Suprapubic skin (tissue), 4 donors: ENCODE data around the gene PLCL2. TPM values are rescaled to one million over a fixed set of nuclear protein-coding genes. Genes with fewer than 3 reads are reported as not detected.

Experiments
- DNase-seq, 2 donors: peaks; one replicate each; pipeline ENCODE4 v3.0.0-alpha.2; 2019; ENCODE audit warnings: low spot score in 2 of 2
- H3K27ac ChIP-seq: fragments of 200-600 bp; sonication (generic); one replicate; pipeline ENCODE4 v1.5.1; 2019
- H3K27me3 ChIP-seq: fragments of 200-600 bp; sonication (generic); one replicate; pipeline ENCODE4 v1.5.1; 2019
- H3K36me3 ChIP-seq: fragments of 200-600 bp; sonication (generic); one replicate; pipeline ENCODE4 v1.5.1; 2019
- H3K4me1 ChIP-seq: fragments of 200-600 bp; sonication (generic); one replicate; pipeline ENCODE4 v1.5.1; 2019
- H3K4me3 ChIP-seq: fragments of 200-600 bp; sonication (generic); one replicate; pipeline ENCODE4 v1.5.1; 2019; ENCODE audit warnings: mild to moderate bottlenecking
- H3K9me3 ChIP-seq: fragments of 200-600 bp; sonication (generic); one replicate; pipeline ENCODE4 v1.5.1; 2019
- EP300 ChIP-seq: sonication (generic); formaldehyde crosslinking; IDR thresholded peaks from one replicate; pipeline ENCODE4 v1.6.1; 2017; ENCODE audit warnings: antibody characterized with exemption
- POLR2A ChIP-seq, 2 donors: fragments of 450-650 bp; IDR thresholded peaks; one replicate each; pipeline ENCODE4 v1.6.1; 2017; ENCODE audit warnings: antibody characterized with exemption in 2 of 2, mild to moderate bottlenecking in 2 of 2, moderate library complexity in 2 of 2
- POLR2AphosphoS5 ChIP-seq, 3 donors: sonication (generic); formaldehyde crosslinking; IDR thresholded peaks; one replicate each; pipeline ENCODE4 v1.6.1; 2017; ENCODE audit warnings: antibody characterized with exemption in 3 of 3
- WGBS: methylation state at CpG from one replicate; pipeline ENCODE4 v1.1.5; 2018; 5-methylcytosine and 5-hydroxymethylcytosine counted together
- total RNA-seq, 4 donors: library from RNA; depleted of rRNA; stranded (reverse); fragments of >200 nt; gene quantifications; one replicate each; pipeline ENCODE4 v1.1.0, GENCODE V29; 2016
- TF ChIP-seq, protein P1 (sequence below), 2 donors: fragments of 200-600 bp in 1 of 2; fragments of 450-650 bp in 1 of 2; sonication (generic) in 1 of 2; IDR thresholded peaks; one replicate each; pipeline ENCODE4 v1.5.1; 2016 to 2019; ENCODE audit warnings: antibody characterized with exemption in 2 of 2, mild to moderate bottlenecking in 1 of 2, moderate library complexity in 1 of 2

PLCL2 gene
- total RNA-seq, 4 donors from 2014 or later, result 1.5 to 4.2 (median 1.9) TPM

DNA sequence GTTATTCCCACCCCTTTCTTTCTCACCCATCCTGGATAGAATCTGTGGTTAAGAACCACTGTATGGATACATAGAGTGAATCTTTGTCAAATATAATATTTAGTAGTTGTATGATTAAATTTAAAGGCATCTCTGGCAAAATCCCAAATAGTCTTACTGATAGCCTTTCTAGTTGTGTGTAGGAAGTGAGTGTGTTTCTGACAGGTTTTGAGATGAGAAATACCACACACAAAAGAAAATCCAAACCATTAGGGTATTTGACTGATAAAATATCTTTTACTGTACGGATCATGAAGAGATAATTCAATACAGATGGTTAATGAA lies 44.7 kb upstream of the PLCL2 start:
- no peak overlapping the region for H3K4me3 ChIP-seq
- H3K9me3 ChIP-seq, result no peaks in the 10 kb centered on the region
- TF ChIP-seq, protein P1, sequence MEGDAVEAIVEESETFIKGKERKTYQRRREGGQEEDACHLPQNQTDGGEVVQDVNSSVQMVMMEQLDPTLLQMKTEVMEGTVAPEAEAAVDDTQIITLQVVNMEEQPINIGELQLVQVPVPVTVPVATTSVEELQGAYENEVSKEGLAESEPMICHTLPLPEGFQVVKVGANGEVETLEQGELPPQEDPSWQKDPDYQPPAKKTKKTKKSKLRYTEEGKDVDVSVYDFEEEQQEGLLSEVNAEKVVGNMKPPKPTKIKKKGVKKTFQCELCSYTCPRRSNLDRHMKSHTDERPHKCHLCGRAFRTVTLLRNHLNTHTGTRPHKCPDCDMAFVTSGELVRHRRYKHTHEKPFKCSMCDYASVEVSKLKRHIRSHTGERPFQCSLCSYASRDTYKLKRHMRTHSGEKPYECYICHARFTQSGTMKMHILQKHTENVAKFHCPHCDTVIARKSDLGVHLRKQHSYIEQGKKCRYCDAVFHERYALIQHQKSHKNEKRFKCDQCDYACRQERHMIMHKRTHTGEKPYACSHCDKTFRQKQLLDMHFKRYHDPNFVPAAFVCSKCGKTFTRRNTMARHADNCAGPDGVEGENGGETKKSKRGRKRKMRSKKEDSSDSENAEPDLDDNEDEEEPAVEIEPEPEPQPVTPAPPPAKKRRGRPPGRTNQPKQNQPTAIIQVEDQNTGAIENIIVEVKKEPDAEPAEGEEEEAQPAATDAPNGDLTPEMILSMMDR (IDR thresholded peaks at IDR 0.05), result no peak
- TF ChIP-seq EP300, result no peak
- no peak overlapping the region for H3K27ac ChIP-seq
- WGBS, result 58% methylated on average over 1 of the region's 1 CpG
- no peaks in the 10 kb centered on the region for H3K36me3 ChIP-seq
- H3K27me3 ChIP-seq, result no peaks in the 10 kb centered on the region
- no peaks in the 10 kb centered on the region for H3K4me1 ChIP-seq
- no peak for DNase-seq

DNA sequence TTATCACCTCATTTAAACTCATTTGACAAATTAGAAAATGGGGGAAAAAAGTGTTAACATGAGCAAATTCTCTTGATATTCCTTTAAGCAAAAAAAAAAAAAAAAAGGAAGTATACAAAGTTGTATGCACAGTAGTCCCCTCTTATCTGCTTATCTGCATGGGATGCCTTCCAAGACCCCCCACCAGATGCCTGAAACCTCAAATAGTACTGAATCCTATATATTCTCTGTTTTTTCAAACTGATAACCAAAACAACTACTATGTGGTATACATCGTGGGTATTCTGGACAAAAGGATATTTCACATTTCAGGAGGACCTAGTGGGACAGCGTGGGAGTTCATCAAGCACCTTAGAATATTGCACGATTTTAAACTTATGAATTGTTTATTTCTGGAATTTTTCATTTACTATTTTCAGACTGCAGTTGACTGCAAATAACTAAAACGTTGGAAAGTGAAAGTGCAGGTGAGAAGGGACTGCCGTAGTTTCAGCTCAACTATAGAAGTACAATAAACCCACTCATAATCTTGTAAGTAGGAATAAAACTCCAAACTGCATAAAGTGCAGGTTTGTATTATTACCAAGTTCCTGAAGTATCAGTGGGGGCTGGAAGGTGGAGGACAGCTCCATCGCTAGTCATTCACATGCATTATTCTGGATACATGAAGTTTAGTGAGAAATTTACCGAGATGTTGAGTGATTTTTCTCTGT lies 43.6 kb upstream of the PLCL2 start:
- H3K27ac ChIP-seq, result no peak overlapping the region
- H3K9me3 ChIP-seq, result no peaks in the 10 kb centered on the region
- 71% methylated on average over 7 of the region's 7 CpGs for WGBS
- no peak overlapping the region for H3K4me3 ChIP-seq
- no peaks in the 10 kb centered on the region for H3K27me3 ChIP-seq
- H3K4me1 ChIP-seq, result no peaks in the 10 kb centered on the region
- TF ChIP-seq POLR2AphosphoS5 (IDR thresholded peaks at IDR 0.05), result no peak
- no peak for TF ChIP-seq EP300
- TF ChIP-seq POLR2A (IDR thresholded peaks at IDR 0.05), result no peak
- TF ChIP-seq, protein P1 (IDR thresholded peaks at IDR 0.05), result no peak
- DNase-seq, result no peak
- H3K36me3 ChIP-seq, result no peaks in the 10 kb centered on the region

DNA sequence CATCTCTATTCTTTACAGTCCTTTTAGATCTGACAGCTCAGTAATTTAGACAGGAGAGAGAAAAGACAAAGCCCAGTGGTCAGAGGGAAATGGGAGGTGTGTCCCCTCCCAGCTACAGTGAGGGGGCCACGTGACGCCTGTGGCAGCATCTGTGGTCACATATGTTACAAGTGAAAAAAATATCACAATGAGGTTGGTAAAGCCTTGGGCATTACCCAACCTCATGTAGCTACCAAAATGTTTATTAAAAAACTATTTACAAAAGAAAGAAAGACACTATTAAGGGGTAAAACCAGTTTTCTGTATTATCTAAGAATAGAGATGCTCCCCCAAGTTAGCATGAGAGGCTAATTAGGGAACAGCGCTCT lies 42.9 kb upstream of the PLCL2 start:
- Histone ChIP-seq H3K4me1 (no peaks in the 10 kb centered on the region), H3K9me3 (no peaks in the 10 kb centered on the region), H3K27me3 (no peaks in the 10 kb centered on the region), H3K36me3 (no peaks in the 10 kb centered on the region), H3K27ac (peak overlapping the region; percentile 12), H3K4me3 (no peak overlapping the region)
- no peak for DNase-seq
- TF ChIP-seq, protein P1 (IDR thresholded peaks at IDR 0.05), result no peak
- TF ChIP-seq POLR2A (IDR thresholded peaks at IDR 0.05) (no peak), EP300 (no peak)
- WGBS, result 70% methylated on average over 3 of the region's 3 CpGs

DNA sequence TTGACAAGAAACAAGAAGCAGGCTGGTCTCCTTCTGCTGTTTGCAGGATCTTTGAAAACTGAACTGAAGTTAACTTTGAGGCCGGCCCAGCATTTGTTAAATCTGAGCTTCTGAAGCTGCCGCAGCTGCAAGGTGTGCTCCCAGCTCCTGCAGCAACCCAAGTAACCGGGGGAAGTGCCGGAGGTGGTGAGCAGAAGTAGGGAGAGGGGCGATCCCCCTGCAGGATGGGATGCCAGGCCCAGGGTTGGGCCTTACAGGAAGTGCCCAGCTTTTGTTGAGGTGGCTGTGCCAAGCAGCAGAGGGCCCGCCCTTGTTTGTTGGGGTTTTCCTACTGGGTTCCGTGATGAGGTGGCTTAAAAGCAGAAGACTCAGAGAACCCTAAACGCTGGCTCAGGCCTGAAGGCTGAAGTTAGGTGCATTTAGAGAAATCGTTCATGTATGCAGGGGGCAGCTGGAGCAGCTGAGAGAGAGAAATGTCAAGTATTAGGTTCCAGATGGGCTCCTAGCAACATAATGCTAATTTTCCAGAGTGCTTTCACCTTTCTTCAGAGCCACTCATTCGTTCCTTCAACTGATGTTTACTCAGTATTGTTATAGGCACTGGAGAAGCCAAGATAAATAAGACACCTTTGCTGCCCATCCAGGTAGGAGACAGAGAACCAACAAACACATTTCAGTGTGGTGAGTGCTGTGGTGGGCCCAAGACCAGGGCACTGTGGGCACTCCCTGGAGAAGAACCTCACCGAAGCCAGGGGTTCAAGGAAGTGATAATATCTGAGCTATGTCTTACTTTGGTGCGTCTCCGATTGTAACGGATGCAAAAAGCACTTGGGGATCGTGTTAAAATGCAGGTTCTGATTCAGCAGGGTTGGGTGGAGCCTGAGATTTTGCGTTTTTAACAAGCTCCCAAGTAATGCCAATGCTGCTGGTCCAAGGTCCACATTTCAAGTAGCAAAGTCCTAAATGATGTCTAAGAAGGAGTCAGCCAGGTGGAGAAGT lies 42.2 kb upstream of the PLCL2 start:
- Histone ChIP-seq H3K4me1 (no peaks in the 10 kb centered on the region), H3K27ac (peak overlapping the region; percentile 42), H3K27me3 (no peaks in the 10 kb centered on the region), H3K9me3 (no peaks in the 10 kb centered on the region), H3K4me3 (no peak overlapping the region), H3K36me3 (no peaks in the 10 kb centered on the region)
- 66% methylated on average over 16 of the region's 16 CpGs for WGBS
- no peak for TF ChIP-seq EP300
- TF ChIP-seq POLR2A (IDR thresholded peaks at IDR 0.05), result no peak
- no peak for TF ChIP-seq POLR2AphosphoS5 (IDR thresholded peaks at IDR 0.05)
- TF ChIP-seq, protein P1 (IDR thresholded peaks at IDR 0.05), result no peak
- peak; percentile 66 to 85 for DNase-seq

DNA sequence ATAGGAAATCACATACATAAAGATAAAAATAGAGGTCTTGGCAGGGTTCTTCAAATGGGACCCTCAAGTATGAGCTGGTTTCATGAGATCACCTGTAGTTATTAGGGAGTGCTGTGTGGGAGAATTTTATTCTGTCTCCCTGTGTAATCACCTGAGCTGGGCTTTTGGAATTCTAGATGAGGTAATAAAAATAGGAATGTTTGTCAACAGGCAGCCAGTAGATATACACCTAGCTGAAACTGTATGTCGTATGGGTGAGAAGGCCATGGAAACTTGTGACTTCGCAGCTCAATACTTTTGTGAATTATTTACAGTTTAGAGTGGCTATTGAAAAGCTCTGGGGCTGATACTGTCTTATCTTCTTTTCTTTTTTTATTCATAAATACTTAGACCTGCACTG lies 40.5 kb upstream of the PLCL2 start:
- 96% methylated on average over 2 of the region's 2 CpGs for WGBS
- no peaks in the 10 kb centered on the region for H3K27me3 ChIP-seq
- H3K4me1 ChIP-seq, result no peaks in the 10 kb centered on the region
- no peak for DNase-seq
- no peak overlapping the region for H3K27ac ChIP-seq
- no peaks in the 10 kb centered on the region for H3K36me3 ChIP-seq
- TF ChIP-seq POLR2AphosphoS5 (IDR thresholded peaks at IDR 0.05) (no peak), POLR2A (IDR thresholded peaks at IDR 0.05) (no peak), EP300 (no peak)
- TF ChIP-seq, protein P1 (IDR thresholded peaks at IDR 0.05), result no peak
- no peak overlapping the region for H3K4me3 ChIP-seq
- H3K9me3 ChIP-seq, result no peaks in the 10 kb centered on the region
